PC-9 (cell line): ENCODE measurements around the gene CD53. TPM values are rescaled to one million over a fixed set of nuclear protein-coding genes. Genes with fewer than 3 reads are reported as not detected.

Experiments
- BruUV-seq: library from RNA; stranded (reverse); fragments of 400-500 nt; replicated peaks from 2 replicates; lab custom pipeline; 2021; lab: Mats Ljungman, UMichigan
- CTCF ChIA-PET: fragments of 300-600 bp; sonication (Branson Sonifier 250); formaldehyde crosslinking; loops from one replicate; lab custom pipeline; 2022; ENCODE audit warnings: antibody characterized with exemption; lab: Charles Lee
- POLR2A ChIA-PET: fragments of 300-600 bp; sonication (Branson Sonifier 250); formaldehyde crosslinking; loops from one replicate; lab custom pipeline; 2022; ENCODE audit warnings: antibody characterized with exemption; ENCODE audit not compliant: unreplicated experiment; lab: Charles Lee
- DNase-seq, 2 experiments: peaks; one replicate each; pipeline versions ENCODE4 v3.0.0 to v3.0.0-alpha.2; 2015 to 2022; ENCODE audit warnings: mixed read lengths in 1 of 2
- H2AFZ ChIP-seq: fragments of 200-600 bp; sonication (generic); 2 replicates; pipeline ENCODE4 v1.8.1; 2017; ENCODE audit warnings: antibody characterized with exemption
- H3F3A ChIP-seq: fragments of 200-600 bp; sonication (generic); 2 replicates; pipeline ENCODE4 v1.8.1; 2017; ENCODE audit warnings: antibody characterized with exemption, mild to moderate bottlenecking, low read depth; ENCODE audit not compliant: insufficient read depth
- H3K27ac ChIP-seq: fragments of 200-600 bp; sonication (generic); 2 replicates; pipeline ENCODE4 v1.6.1; 2016; ENCODE audit warnings: mixed run types
- H3K27me3 ChIP-seq: fragments of 200-600 bp; sonication (generic); 2 replicates; pipeline ENCODE4 v1.6.1; 2016; ENCODE audit warnings: low read depth, mixed run types; ENCODE audit not compliant: insufficient read depth
- H3K36me3 ChIP-seq: fragments of 200-600 bp; sonication (generic); 2 replicates; pipeline ENCODE4 v1.6.1; 2016; ENCODE audit warnings: low read depth, mixed run types
- H3K4me1 ChIP-seq: fragments of 200-600 bp; sonication (generic); replicated peaks from 2 replicates; pipeline ENCODE4 v1.6.1; 2016; ENCODE audit warnings: mixed run types; ENCODE audit not compliant: insufficient read depth
- H3K4me2 ChIP-seq: fragments of 200-600 bp; sonication (generic); 2 replicates; pipeline ENCODE4 v1.6.1; 2017; ENCODE audit warnings: mixed run types
- H3K4me3 ChIP-seq: fragments of 200-600 bp; sonication (generic); 2 replicates; pipeline ENCODE4 v1.6.1; 2016; ENCODE audit warnings: mixed run types
- H3K79me2 ChIP-seq: fragments of 200-600 bp; sonication (generic); 2 replicates; pipeline ENCODE4 v1.6.1; 2017; ENCODE audit warnings: low read depth, mixed run types
- H3K9me2 ChIP-seq: fragments of 200-600 bp; sonication (generic); 2 replicates; pipeline ENCODE4 v1.8.1; 2017; ENCODE audit warnings: mild to moderate bottlenecking; ENCODE audit not compliant: insufficient read depth
- H3K9me3 ChIP-seq: fragments of 200-600 bp; sonication (generic); 2 replicates; pipeline ENCODE4 v1.8.1; 2016; ENCODE audit warnings: low read depth; ENCODE audit not compliant: insufficient read depth
- H4K20me1 ChIP-seq: fragments of 200-600 bp; sonication (generic); 2 replicates; pipeline ENCODE4 v1.8.1; 2017; ENCODE audit not compliant: insufficient read depth
- CTCF ChIP-seq: fragments of 200-600 bp; sonication (generic); conservative IDR thresholded peaks from 2 replicates; pipeline ENCODE4 v1.6.1; 2017; ENCODE audit warnings: mixed run types, antibody characterized with exemption, mild to moderate bottlenecking, moderate library complexity
- EZH2 ChIP-seq: fragments of 200-600 bp; sonication (generic); IDR thresholded peaks from 2 replicates; pipeline ENCODE4 v1.8.0; 2017; ENCODE audit warnings: antibody characterized with exemption, low read depth
- intact Hi-C: fragments of 100-400 bp; cut with micrococcal nuclease; formaldehyde crosslinking; loops from one replicate; pipeline ENCODE4 v1.10.0; 2022; ENCODE audit not compliant: unreplicated experiment
- total RNA-seq: library from RNA; stranded (reverse); gene quantifications from 2 replicates; pipeline ENCODE4 v1.2.3, GENCODE V29; 2021

The CD53 gene
- total RNA-seq, 1 experiment from 2014 or later, result not detected

- no peaks in the 10 kb centered on the region for H3K4me1 ChIP-seq
- intact Hi-C loops, result no loop called here
- no peak overlapping the region for H3K4me3 ChIP-seq
- H3K9me3 ChIP-seq, result 0 out of 2 replicates have a peak, but pooled peaks cover 3% of the 10 kb centered on the region
- no peaks in the 10 kb centered on the region for H3K27me3 ChIP-seq
- no peak for TF ChIP-seq CTCF
- no peak for TF ChIP-seq EZH2
- H2AFZ ChIP-seq, result no peak overlapping the region
- H3K9me2 ChIP-seq, result no peaks in the 10 kb centered on the region; the same call in 1 of the 2 replicates
- no peak overlapping the region for H3K4me2 ChIP-seq
- peaks cover 48% of the 10 kb centered on the region for H3K36me3 ChIP-seq
- no peak overlapping the region for H3K27ac ChIP-seq
- ChIA-PET CTCF (interaction anchor here (0.7 kb wide), 1 partner anchor 1458 kb away, joined by 3 read pairs; no protein-coding TSS in a partner anchor), POLR2A (interaction anchor here (0.5 kb wide), 1 partner anchor 63 kb away, joined by 3 read pairs; no protein-coding TSS in a partner anchor)
- H4K20me1 ChIP-seq, result no peaks in the 10 kb centered on the region
- DNase-seq, result no peak
- no peaks in the 10 kb centered on the region for H3K79me2 ChIP-seq
- no TSS peak for BruUV-seq
- no peaks in the 10 kb centered on the region; the same call in 1 of the 2 replicates for H3F3A ChIP-seq
Measured at GRCh38 chr1:110948038-110948810, 75.3 kb downstream of the CD53 start.

Other genes with a start within 250 kb of the CD53 start
- gene KCNA3, start 198.2 kb upstream of the CD53 start, total RNA-seq, result not detected in 2 replicates
- 11.8 and 13.5 TPM in 2 replicates for gene LRIF1, start 90.8 kb downstream of the CD53 start, total RNA-seq